ENCODE measurements around the gene KCNH5.

DNA sequence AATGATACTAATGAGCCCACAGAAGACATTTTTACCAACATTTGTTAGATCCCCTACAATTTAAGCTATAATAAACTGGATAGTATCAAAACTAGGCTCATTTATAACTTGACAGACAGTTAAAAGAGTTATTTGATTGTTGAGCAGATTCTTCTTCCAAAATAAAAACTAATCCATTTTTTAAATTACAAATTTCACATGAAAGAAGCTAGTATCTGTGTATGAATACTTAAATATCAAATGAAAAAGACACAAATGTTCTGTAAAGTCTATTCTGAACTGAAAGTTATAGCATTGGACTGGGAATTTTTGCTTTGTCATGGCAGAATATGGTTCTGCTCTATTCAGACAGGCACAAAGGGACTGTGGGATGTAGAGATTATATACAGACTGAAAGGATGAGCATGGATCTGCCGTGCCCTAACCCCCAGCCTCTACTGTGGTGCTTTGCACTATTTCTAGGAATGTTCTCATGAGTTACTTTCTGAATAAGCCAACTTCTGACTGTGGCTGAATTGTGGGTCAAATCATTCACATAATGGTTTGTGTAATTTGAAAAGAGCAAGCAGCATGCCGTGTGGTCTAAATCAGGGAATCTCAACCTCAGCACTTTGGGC lies 352.7 kb downstream of the KCNH5 start:
- no peak for TF ChIP-seq GATA2 (IDR thresholded peaks at IDR 0.05; ENCODE audit: low read depth, low read length)
- TF ChIP-seq GATA3 (IDR thresholded peaks at IDR 0.05; ENCODE audit: low read depth, low read length) = no peak

Data from SH-SY5Y (cell line).